ENCODE results near the gene ABCB7.
"Not testable (repeated sequence)": the region's sequence is repeated elsewhere in the genome, so short reads cannot be mapped to it uniquely, and the experiment has no call there.

ABCB7 gene

GRCh38 chrX:75155827-75156525 lies at the start of gene ABCB7:
Gene ABCB7 (minus strand): TSS chrX:75156283. CDS start chrX:75156272, 11 bp downstream.
- peak; percentile 69 for DNase-seq (ENCODE audit: low spot score)

- not testable (repeated sequence) for DNase-seq (ENCODE audit: low spot score)
These were observed 32.5 kb upstream of the ABCB7 start for GRCh38 chrX:75188415-75189206.

DNA sequence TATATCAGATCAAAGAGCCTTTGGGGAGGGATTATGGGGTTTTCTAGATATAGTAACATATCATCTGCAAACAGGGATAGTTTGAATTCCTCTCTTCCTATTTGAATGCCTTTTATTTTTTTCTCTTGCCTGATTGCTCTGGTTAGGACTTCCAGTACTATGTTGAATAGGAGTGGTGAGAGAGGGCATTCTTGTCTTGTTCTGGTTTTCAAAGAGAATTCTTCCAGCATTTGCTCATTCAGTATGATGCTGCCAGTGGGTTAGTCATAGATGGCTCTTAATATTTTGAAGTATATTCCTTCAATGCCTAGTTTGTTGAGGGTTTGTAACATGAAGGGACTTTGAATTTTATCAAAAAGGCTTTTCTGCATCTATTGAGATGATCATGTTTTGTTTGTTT lies 25.6 kb upstream of the ABCB7 start:
- no peak for DNase-seq (ENCODE audit: low spot score)

- DNase-seq (ENCODE audit: low spot score), result not testable (repeated sequence)
These were observed 23.6 kb upstream of the ABCB7 start for GRCh38 chrX:75179536-75180293.

DNA sequence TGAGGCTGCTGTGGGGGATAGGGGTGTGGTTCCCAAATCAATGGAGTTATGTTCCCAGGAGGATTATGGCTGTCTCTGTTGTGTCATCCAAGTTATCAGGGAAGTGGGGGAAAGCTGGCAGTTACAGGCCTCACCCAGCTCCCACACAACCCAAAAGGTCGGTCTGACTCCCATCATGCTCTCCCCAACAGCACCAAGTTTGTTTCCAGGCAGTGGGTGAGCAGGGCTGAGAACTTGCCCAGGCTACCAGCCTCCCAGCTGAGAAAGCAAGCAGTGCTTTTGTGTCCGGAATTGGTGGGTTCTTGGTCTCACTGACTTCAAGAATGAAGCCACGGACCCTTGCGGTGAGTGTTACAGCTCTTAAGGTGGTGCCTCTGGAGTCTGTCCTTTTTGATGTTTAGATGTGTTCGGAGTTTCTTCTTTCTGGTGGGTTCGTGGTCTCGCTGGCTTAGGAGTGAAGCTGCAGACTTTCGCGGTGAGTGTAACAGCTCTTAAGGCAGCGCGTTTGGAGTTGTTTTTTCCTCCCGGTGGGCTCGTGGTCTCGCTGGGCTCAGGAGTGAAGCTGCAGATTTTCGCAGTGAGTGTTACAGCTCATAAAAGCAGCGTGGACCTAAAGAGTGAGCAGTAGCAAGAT lies 16.3 kb upstream of the ABCB7 start:
- DNase-seq (ENCODE audit: low spot score), result not testable (repeated sequence)

- DNase-seq (ENCODE audit: low spot score), result no peak
These were observed 2.0 kb upstream of the ABCB7 start for GRCh38 chrX:75158054-75158453.

- DNase-seq (ENCODE audit: low spot score), result no peak
These were observed 455 bp upstream of the ABCB7 start for GRCh38 chrX:75156531-75156945.

DNA sequence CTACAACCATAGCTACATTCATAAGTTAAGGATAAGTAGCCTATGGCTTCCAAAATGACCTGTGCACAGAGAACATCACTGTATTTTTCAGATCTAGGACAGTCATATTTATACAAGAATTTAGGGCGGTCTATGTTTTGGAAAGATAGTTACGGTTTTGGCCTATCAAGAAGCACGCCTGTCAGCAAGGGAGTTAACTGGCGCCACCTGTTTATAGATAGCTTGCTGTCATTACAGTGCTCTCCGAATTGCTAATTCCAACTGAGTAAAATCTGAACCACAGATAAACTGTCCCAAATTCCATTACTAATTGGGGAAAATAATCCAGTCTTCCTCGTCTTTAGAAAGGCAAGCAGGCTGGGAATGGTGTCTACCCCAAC lies 646 bp downstream of the ABCB7 start:
- DNase-seq (ENCODE audit: low spot score), result peak; percentile 72

GRCh38 chrX:75154871-75155270 lies 1.2 kb downstream of the ABCB7 start:
- DNase-seq (ENCODE audit: low spot score), result no peak

DNA sequence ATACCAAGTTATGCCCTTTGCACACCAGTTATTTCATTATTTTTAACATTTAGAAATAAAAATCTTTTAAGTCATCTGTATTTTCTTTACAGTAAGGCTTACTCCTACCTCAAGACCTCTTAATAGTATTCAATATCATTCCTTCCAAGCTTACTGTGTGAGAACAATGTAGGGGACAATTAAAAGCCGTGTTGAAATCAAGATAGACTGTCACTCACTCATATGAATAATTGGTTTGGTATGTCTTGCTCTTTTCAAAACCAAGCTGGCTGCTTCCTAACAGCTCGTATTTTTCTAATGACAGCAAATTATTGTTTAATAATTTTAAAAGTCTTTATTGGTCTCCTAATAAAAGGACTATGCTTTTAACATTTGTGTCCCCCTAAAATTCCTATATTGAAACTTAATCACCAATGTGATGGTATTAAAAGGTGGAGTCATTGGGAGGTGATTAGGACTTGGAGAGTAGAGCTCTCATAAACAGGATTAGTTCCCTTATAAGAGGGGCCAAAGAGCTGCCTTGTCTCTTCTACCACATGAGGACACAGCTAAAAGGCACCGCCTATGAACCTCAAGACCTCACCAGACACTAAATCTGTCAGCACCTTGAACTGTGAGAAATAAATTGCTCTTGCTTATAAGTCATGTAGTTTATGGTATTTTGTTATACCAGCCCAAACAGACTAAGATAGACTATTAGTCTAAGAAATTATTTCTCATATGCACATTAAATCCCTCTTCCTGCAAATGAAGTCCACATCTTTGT lies 4.1 kb downstream of the ABCB7 start:
- DNase-seq (ENCODE audit: low spot score), result no peak

GRCh38 chrX:75149654-75150053 lies 6.4 kb downstream of the ABCB7 start:
- no peak for DNase-seq (ENCODE audit: low spot score)

GRCh38 chrX:75132672-75133071 lies 23.4 kb downstream of the ABCB7 start:
- no peak for DNase-seq (ENCODE audit: low spot score)

DNA sequence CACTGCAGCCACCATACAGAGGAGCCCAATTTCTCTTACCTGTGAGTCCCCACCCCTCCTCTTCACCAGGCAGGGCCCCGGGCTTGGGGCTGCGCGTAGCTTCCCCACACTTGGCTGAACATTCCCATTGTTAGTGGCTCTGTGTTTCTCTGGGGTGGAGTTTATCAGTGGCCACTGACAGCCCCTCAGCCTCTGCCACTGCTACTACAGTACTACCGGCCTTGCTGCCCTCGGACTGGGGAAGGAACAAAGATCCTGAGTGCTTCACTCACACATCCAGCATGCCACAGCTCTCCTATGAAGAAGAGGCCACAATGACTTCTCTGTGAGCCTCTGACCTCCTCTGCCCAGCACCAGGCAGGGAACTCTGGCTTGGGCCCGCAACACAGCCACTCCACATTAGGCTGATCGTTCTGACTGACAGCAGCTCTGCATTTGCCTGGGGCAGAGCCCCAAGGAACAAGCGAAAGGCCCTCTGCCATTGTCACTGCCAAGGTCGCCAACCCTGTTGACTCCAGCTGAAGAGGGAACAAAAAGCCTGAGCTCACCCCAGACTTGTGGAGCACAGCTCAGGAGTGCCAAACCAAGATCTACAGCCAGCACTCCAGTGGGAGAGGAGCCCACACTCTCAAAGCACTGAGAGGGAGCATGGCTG lies 24.0 kb downstream of the ABCB7 start:
- no peak for DNase-seq (ENCODE audit: low spot score)

DNA sequence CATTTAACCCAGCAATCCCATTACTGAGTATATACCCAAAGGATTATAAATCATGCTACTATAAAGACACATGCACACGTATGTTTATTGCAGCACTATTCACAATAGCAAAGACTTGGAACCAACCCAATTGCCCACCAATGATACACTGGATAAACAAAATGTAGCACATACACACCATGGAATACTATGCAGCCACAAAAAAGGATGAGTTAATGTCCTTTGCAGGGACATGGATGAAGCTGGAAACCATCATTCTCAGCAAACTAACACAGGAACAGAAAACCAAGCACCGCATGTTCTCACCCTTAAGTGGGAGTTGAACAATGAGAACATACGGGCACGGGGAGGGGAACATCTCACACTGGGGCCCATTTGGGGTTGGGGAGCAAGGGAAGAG lies 27.0 kb downstream of the ABCB7 start:
- not testable (repeated sequence) for DNase-seq (ENCODE audit: low spot score)

DNA sequence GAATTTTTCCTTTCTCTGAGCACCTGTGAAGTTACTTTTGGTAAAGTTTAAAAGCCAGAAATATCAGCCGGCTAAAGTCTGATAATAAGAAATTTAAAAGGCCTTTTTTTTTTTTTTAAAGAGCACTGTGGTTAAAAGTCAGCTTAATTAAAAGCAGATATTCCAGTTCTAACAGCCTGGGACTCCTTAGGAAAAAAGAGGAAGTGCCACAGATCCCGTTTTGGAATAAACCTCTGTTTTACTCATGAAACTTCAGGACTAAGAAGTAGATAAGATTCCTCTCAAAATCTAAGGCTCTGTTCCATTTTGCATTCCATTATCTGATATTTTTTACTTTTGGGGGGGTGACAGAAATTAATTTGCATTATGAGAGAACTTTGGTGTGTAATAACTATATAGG lies 37.8 kb downstream of the ABCB7 start:
- no peak for DNase-seq (ENCODE audit: low spot score)

DNA sequence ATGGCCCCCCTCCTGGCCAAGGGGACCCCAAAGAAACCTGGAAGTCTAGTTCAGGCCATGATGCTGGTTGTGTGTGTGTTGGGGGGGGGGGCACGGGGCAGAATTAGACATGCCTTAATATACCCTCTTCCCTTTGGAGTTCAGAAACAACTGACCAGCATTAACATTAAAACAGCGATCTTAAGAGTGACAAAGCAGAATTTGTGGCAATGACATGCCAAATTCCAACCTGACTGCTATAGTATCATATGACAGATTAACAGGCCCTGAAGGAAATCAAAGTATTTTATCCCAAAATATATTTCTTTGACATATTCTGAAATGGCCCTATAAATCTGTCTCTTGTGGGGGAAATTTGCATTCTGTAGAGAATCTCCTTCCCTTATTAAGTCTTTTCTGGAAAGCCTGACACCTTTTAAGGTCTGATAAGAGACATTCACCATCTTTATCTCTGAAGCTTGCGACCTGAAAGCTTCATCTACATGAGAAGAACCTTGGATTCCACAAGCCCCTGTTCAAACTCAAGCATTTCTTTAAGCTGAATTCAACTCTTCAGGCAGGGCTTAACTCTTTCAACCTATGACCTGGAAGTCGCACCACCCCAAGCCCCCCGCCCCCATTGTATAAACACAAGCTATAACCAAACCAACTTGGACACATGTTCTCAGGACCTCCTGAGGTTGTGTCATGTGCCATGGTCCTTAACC lies 40.2 kb downstream of the ABCB7 start:
- no peak for DNase-seq (ENCODE audit: low spot score)

GRCh38 chrX:75114638-75115037 lies 41.4 kb downstream of the ABCB7 start:
- no peak for DNase-seq (ENCODE audit: low spot score)

- no peak for DNase-seq (ENCODE audit: low spot score)
These were observed 42.4 kb downstream of the ABCB7 start for GRCh38 chrX:75113664-75114063.

DNA sequence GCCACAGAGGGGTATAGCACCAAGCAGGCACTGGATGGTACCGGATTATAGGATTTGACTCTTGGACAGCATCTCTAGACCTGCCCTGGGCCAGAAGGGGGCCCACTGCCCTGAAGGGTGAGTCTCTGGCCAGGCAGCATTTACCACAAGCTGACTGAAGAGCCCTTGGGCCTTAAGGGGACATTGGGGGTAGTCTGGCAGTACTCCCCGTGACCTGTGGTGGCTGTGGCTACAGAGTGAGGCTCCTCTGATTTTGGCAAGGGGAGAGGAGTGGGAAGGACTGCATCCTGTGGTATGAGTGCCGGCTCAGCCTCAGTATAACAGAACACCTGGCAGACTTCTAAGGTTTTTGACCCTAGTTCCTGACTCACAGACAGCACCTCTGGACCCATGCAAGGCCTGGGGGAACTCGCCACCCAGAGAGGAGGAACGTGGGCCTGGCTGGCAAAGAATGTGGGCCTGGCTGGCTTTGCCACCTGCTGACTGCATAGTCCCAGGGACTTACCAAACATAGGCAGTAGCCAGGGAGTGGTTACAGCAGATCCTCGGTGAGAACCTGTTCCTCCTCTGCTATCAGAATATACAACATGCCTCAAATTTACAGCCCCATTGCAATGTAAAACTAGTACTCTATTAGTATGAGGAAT lies 48.1 kb downstream of the ABCB7 start:
- DNase-seq (ENCODE audit: low spot score), result no peak

DNA sequence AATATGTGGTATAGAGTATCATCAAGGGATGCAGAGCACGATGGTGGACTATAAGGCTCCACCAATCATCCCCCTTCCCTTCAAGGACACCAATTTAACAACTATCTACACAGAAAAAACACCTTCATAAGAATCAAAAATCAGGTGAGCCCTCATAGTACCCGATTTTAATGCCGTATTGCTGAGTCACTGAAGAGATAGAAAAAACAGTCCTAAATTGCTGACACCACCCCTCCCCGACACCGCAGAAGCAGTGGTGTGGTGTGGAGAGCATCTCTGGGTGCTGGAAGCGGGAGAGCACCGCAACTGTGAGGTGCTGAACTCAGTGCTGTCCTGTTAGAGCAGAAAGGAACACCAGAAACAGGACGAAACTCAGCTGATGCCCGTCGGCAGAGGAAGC lies 49.3 kb downstream of the ABCB7 start:
- DNase-seq (ENCODE audit: low spot score), result no peak
